Measurements from ENCODE around the gene TEAD2. TPM values are rescaled to one million over a fixed set of nuclear protein-coding genes. Genes with fewer than 3 reads are reported as not detected.

TEAD2 gene
- total RNA-seq, 3 donors from 2014 or later (not counting 1 experiment from before 2014, with no cell fraction given): not detected

- peaks cover 30% of the 10 kb centered on the region for H3K36me3 ChIP-seq (ENCODE audit: control insufficient read depth, insufficient read depth, low read length)
- ATAC-seq: no peak
- Mint-ChIP-seq H3K9me3 (no peaks in the 10 kb centered on the region), H3K36me3 (no peaks in the 10 kb centered on the region), H3K27me3 (ENCODE audit: low read depth in 2 of 2) (no peaks in the 10 kb centered on the region), H3K27ac (peak overlapping the region; percentile 97 to 98), H3K4me3 (peak overlapping the region; percentile 96), H3K4me1 (peaks cover 74 to 88% of the 10 kb centered on the region in 2 donors)
- no peaks in the 10 kb centered on the region for H3K27me3 ChIP-seq (ENCODE audit: control insufficient read depth, insufficient read depth, low read length)
- no peak for DNase-seq
- TF ChIP-seq CTCF (IDR thresholded peaks at IDR 0.05): no peak
- peak overlapping the region; percentile 84 for H3K27ac ChIP-seq (ENCODE audit: low read length)
- peak overlapping the region; percentile 59 for H3K4me3 ChIP-seq (ENCODE audit: low read length)
- intact Hi-C loops (cut with micrococcal nuclease): loop anchor here (5.0 kb wide), 1 partner anchor 34 kb away; no protein-coding TSS in a partner anchor
- H3K9me3 ChIP-seq (ENCODE audit: control insufficient read depth, insufficient read depth, low read length): no peaks in the 10 kb centered on the region
- WGBS (ENCODE audit: insufficient coverage): 79% methylated on average over 8 of the region's 10 CpGs
- H3K4me1 ChIP-seq (ENCODE audit: control insufficient read depth, insufficient read depth, low read length): peaks cover 95% of the 10 kb centered on the region
These were observed 25.5 kb downstream of the TEAD2 start for GRCh38 chr19:49336482-49337266.

GRCh38 chr19:49335784-49336481 lies 26.3 kb downstream of the TEAD2 start:
- Histone ChIP-seq H3K27ac (ENCODE audit: low read length) (peak overlapping the region; percentile 84), H3K36me3 (ENCODE audit: control insufficient read depth, insufficient read depth, low read length) (peaks cover 28% of the 10 kb centered on the region), H3K4me1 (ENCODE audit: control insufficient read depth, insufficient read depth, low read length) (peaks cover 94% of the 10 kb centered on the region), H3K9me3 (ENCODE audit: control insufficient read depth, insufficient read depth, low read length) (no peaks in the 10 kb centered on the region), H3K4me3 (ENCODE audit: low read length) (peak overlapping the region; percentile 59), H3K27me3 (ENCODE audit: control insufficient read depth, insufficient read depth, low read length) (no peaks in the 10 kb centered on the region)
- peak overlapping the region; percentile 97 to 98 for H3K27ac Mint-ChIP-seq
- H3K36me3 Mint-ChIP-seq: no peaks in the 10 kb centered on the region
- ATAC-seq (peak; percentile 39 to 59 (median 40)), DNase-seq (peak in 1 of 2 donors; percentile 58)
- intact Hi-C loops (cut with micrococcal nuclease): loop anchor here (1.0 to 5.0 kb wide), 2 partner anchors 34 to 134 kb away; no protein-coding TSS in a partner anchor
- H3K27me3 Mint-ChIP-seq (ENCODE audit: low read depth in 2 of 2): no peaks in the 10 kb centered on the region
- H3K9me3 Mint-ChIP-seq: no peaks in the 10 kb centered on the region
- peak overlapping the region; percentile 96 for H3K4me3 Mint-ChIP-seq
- peaks cover 74 to 93% of the 10 kb centered on the region in 2 donors for H3K4me1 Mint-ChIP-seq
- TF ChIP-seq CTCF (IDR thresholded peaks at IDR 0.05): no peak
- 40% methylated on average over 13 of the region's 14 CpGs for WGBS (ENCODE audit: insufficient coverage)

GRCh38 chr19:49335071-49335783 lies 27.0 kb downstream of the TEAD2 start, which contains the start of gene CD37:
Gene CD37 (plus strand): TSS chr19:49335406. CDS start chr19:49335541, 135 bp downstream.
- peaks cover 4% of the 10 kb centered on the region for H3K36me3 Mint-ChIP-seq

More at GRCh38 chr19:49335071-49335783, 27.0 kb downstream of the TEAD2 start, which contains the start of gene CD37:
- Mint-ChIP-seq H3K4me1 (peaks cover 70 to 89% of the 10 kb centered on the region in 2 donors), H3K9me3 (no peaks in the 10 kb centered on the region), H3K27ac (peak within 1 kb of the TSS; percentile 97 to 98), H3K27me3 (ENCODE audit: low read depth in 2 of 2) (no peaks in the 10 kb centered on the region), H3K4me3 (peak within 1 kb of the TSS; percentile 96)
- Histone ChIP-seq H3K36me3 (ENCODE audit: control insufficient read depth, insufficient read depth, low read length) (peaks cover 33% of the 10 kb centered on the region), H3K27me3 (ENCODE audit: control insufficient read depth, insufficient read depth, low read length) (no peaks in the 10 kb centered on the region), H3K9me3 (ENCODE audit: control insufficient read depth, insufficient read depth, low read length) (no peaks in the 10 kb centered on the region), H3K27ac (ENCODE audit: low read length) (peak within 1 kb of the TSS; percentile 84), H3K4me1 (ENCODE audit: control insufficient read depth, insufficient read depth, low read length) (peaks cover 89% of the 10 kb centered on the region), H3K4me3 (ENCODE audit: low read length) (peak within 1 kb of the TSS; percentile 59)
- no peak for TF ChIP-seq CTCF (IDR thresholded peaks at IDR 0.05)
- DNase-seq (peak; percentile 53 to 73), ATAC-seq (peak; percentile 59 to 77 (median 63))
- intact Hi-C loops (cut with micrococcal nuclease): loop anchor here (1.0 to 5.0 kb wide), 2 partner anchors 33 to 135 kb away; no protein-coding TSS in a partner anchor
- 0% methylated on average over 8 of the region's 13 CpGs for WGBS (ENCODE audit: insufficient coverage)

All from natural killer cell (primary cell).